Esophagus squamous epithelium (tissue), 5 donors: ENCODE results near the gene CPA5. TPM values are rescaled to one million over a fixed set of nuclear protein-coding genes. Genes with fewer than 3 reads are reported as not detected.

ENCODE experiments used
- DNase-seq: peaks from one replicate; lab custom pipeline; 2025; lab: John Stamatoyannopoulos, UW
- H3K27ac ChIP-seq, 4 donors: fragments of 200-600 bp; sonication (generic); one replicate each; pipeline ENCODE4 v1.5.1; 2016 to 2019; ENCODE audit warnings: mild to moderate bottlenecking in 1 of 4
- H3K27me3 ChIP-seq, 4 donors: fragments of 200-600 bp; sonication (generic); 1 replicate in 3 of 4; 2 replicates in 1 of 4; pipeline versions ENCODE4 v1.5.1 to v1.6.0; 2017 to 2021; ENCODE audit warnings: antibody characterized with exemption in 1 of 4
- H3K36me3 ChIP-seq, 3 donors: fragments of 200-600 bp; sonication (generic); one replicate each; pipeline ENCODE4 v1.5.1; 2016 to 2019
- H3K4me1 ChIP-seq, 3 donors: fragments of 200-600 bp; sonication (generic); one replicate each; pipeline ENCODE4 v1.5.1; 2017 to 2019
- H3K4me3 ChIP-seq, 4 donors: fragments of 200-600 bp; sonication (generic); 1 replicate in 3 of 4; 2 replicates in 1 of 4; pipeline ENCODE4 v1.5.1; 2016 to 2019; ENCODE audit warnings: mild to moderate bottlenecking in 2 of 4, moderate library complexity in 1 of 4
- H3K9me3 ChIP-seq, 3 donors: fragments of 200-600 bp; sonication (generic); one replicate each; pipeline ENCODE4 v1.5.1; 2016 to 2019
- POLR2A ChIP-seq, 4 donors: fragments of 450-650 bp; IDR thresholded peaks; one replicate each; pipeline ENCODE4 v1.6.1; 2017; ENCODE audit warnings: antibody characterized with exemption in 4 of 4, mild to moderate bottlenecking in 4 of 4, moderate library complexity in 3 of 4
- WGBS, 2 donors: methylation state at CpG; one replicate each; pipeline ENCODE4 v1.1.5; 2018; 5-methylcytosine and 5-hydroxymethylcytosine counted together
- intact Hi-C: fragments of 100-400 bp; cut with DNase I; formaldehyde crosslinking; loops from one replicate; pipeline ENCODE4 v1.15.0; 2022
- total RNA-seq, 4 donors: library from RNA; depleted of rRNA; stranded (reverse); fragments of >200 nt; gene quantifications; one replicate each; pipeline ENCODE4 v1.1.0, GENCODE V29; 2016
- TF ChIP-seq, protein P1 (sequence below), 6 experiments: fragments of 450-650 bp in 4 of 6; fragments of 200-600 bp in 2 of 6; sonication (generic) in 2 of 6; IDR thresholded peaks; one replicate each; pipeline ENCODE4 v1.5.1; 2016 to 2019; ENCODE audit warnings: antibody characterized with exemption in 6 of 6, mild to moderate bottlenecking in 4 of 6, moderate library complexity in 4 of 6
- donor health status: DM: yes; HTN: yes; CAD: no.

CPA5 gene, protein sequence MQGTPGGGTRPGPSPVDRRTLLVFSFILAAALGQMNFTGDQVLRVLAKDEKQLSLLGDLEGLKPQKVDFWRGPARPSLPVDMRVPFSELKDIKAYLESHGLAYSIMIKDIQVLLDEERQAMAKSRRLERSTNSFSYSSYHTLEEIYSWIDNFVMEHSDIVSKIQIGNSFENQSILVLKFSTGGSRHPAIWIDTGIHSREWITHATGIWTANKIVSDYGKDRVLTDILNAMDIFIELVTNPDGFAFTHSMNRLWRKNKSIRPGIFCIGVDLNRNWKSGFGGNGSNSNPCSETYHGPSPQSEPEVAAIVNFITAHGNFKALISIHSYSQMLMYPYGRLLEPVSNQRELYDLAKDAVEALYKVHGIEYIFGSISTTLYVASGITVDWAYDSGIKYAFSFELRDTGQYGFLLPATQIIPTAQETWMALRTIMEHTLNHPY
- total RNA-seq = not detected

DNA sequence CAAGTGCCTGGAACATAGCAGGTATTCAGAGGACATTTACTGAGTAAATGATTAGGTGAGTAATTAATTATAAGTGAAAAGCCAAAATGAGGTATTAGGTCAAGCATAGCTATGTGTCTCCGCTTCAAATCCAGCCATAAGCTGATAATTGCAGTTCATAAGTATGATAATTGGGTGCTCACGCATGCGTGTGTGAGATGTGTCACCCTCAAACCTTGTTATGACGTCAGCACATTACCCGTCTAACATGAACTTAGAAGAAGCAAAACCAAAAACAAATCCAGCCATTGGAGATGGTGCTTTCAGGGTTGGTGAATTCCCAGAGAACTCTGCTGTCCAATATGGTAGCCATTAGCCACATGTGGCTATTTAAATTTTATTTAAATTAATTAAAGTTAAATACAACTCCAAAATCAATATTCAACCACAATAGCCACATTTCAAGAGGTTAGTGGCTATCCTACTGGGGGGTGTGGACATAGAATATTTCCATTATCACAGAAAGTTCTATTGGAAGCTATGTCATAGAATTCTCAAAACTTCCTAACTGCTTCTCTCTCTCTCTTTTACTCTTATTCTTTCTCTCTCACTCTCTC lies at the start of gene CPA5:
TSS of gene CPA5 (plus strand) at position 546 of the 596 bp plus-strand sequence. CDS start 1,670 bp downstream, outside the sequence.
- no peaks in the 10 kb centered on the region for H3K4me1 ChIP-seq
- H3K36me3 ChIP-seq = no peaks in the 10 kb centered on the region
- H3K9me3 ChIP-seq = no peaks in the 10 kb centered on the region
- no peak for DNase-seq
- peaks cover 0 to 7% (median 0%) of the 10 kb centered on the region in 4 donors for H3K27me3 ChIP-seq
- intact Hi-C loops = no loop called here
- TF ChIP-seq, protein P1, sequence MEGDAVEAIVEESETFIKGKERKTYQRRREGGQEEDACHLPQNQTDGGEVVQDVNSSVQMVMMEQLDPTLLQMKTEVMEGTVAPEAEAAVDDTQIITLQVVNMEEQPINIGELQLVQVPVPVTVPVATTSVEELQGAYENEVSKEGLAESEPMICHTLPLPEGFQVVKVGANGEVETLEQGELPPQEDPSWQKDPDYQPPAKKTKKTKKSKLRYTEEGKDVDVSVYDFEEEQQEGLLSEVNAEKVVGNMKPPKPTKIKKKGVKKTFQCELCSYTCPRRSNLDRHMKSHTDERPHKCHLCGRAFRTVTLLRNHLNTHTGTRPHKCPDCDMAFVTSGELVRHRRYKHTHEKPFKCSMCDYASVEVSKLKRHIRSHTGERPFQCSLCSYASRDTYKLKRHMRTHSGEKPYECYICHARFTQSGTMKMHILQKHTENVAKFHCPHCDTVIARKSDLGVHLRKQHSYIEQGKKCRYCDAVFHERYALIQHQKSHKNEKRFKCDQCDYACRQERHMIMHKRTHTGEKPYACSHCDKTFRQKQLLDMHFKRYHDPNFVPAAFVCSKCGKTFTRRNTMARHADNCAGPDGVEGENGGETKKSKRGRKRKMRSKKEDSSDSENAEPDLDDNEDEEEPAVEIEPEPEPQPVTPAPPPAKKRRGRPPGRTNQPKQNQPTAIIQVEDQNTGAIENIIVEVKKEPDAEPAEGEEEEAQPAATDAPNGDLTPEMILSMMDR (IDR thresholded peaks at IDR 0.05) = no peak
- TF ChIP-seq POLR2A (IDR thresholded peaks at IDR 0.05) = no peak
- H3K27ac ChIP-seq = no peak within 1 kb of the TSS
- no peak within 1 kb of the TSS for H3K4me3 ChIP-seq
- 92 to 93% methylated on average over 5 of the region's 5 CpGs for WGBS, 2 donors

DNA sequence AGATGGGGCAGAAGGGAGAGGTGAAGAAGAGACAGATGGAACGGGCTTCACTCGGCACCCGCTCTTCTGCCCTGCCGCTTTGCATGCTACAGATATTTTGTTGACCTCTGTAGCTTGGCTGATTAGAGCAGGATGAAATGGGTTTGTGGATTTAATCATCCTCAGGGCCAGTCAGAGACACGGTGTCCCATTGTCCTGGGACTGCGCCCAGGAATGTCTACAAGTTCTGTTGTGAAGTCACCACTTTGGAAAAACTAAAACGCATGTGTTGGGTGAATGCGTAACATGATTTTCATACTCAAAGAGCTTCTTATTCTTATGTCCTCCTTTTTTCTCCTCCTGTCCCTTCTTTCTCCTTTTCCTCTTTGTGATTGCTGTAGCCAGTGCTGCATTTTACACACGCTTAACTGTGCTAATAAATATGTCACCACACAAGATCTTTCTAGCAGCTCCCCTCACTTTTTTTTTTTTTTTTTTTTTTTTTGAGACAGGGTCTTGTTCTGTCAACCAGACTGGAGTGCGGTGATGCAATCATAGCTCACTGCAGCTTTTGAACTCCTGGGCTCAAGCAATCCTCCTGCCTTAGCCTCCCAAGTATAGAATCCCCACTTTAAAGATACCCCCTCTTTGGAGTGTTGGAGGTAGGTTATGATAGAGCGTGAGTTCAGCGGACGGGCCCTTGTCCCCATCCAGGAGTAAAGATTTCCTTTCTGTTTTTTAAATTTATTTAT lies 48.2 kb upstream of the CPA5 start:
- H3K27ac ChIP-seq = no peak overlapping the region
- WGBS, 2 donors = 93 to 96% methylated on average over 13 of the region's 13 CpGs
- TF ChIP-seq, protein P1 (IDR thresholded peaks at IDR 0.05) = no peak
- TF ChIP-seq POLR2A (IDR thresholded peaks at IDR 0.05) = no peak
- H3K4me1 ChIP-seq = peaks cover 12 to 60% (median 20%) of the 10 kb centered on the region in 3 donors
- intact Hi-C loops = no loop called here
- no peaks in the 10 kb centered on the region for H3K36me3 ChIP-seq
- no peaks in the 10 kb centered on the region for H3K27me3 ChIP-seq
- no peak overlapping the region for H3K4me3 ChIP-seq
- H3K9me3 ChIP-seq = no peaks in the 10 kb centered on the region
- DNase-seq = no peak

DNA sequence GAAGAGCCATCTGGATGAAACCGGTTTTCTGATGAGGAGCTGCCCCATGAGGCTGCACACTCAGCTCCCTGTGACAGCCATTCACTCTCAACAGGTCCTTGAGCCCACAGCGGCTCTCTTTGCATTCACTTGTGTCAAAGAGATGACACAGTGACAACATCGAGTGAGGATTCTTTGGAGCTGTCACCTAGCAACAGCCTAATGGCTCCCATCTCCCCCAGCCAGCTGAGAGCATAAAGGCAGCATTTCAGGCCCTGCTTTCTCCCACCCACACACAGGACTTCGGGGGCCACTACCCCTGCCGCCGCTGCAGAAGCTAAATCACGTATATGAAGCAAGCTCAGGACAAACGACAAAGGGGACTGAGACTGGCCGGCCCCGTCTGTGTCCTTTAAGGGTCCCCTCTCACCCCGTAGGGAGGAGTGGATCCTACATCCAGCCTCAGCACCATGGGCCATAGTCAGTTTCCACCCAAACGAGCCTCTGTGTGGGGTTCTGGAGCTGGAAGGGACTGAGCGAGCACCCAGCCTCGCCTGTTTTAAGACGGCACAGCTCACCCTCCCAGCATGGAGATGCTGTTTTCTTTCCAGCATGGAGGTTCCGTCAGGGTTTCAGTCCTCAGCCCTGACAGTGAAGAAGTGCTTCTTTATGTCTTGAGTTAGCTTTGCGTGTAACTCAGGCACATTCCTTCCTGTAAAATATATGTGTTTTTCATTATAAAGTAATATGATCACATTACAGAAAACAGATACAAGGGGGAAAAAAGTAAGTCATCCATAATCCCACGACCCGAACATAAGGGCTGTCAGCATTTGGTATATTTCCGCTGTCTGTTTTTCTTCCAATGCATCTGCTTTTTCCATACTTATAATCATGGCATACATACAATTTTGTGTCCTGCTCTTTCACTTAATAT lies 46.7 kb upstream of the CPA5 start:
- no peak for DNase-seq
- no peak overlapping the region for H3K27ac ChIP-seq
- no peaks in the 10 kb centered on the region for H3K9me3 ChIP-seq
- WGBS, 2 donors = 85 to 88% methylated on average over 17 to 19 of the region's 20 CpGs
- peaks cover 12 to 45% (median 16%) of the 10 kb centered on the region in 3 donors for H3K4me1 ChIP-seq
- no peak overlapping the region for H3K4me3 ChIP-seq
- intact Hi-C loops = no loop called here
- TF ChIP-seq POLR2A (IDR thresholded peaks at IDR 0.05) = no peak
- TF ChIP-seq, protein P1 (IDR thresholded peaks at IDR 0.05) = no peak
- no peaks in the 10 kb centered on the region for H3K27me3 ChIP-seq
- H3K36me3 ChIP-seq = no peaks in the 10 kb centered on the region

DNA sequence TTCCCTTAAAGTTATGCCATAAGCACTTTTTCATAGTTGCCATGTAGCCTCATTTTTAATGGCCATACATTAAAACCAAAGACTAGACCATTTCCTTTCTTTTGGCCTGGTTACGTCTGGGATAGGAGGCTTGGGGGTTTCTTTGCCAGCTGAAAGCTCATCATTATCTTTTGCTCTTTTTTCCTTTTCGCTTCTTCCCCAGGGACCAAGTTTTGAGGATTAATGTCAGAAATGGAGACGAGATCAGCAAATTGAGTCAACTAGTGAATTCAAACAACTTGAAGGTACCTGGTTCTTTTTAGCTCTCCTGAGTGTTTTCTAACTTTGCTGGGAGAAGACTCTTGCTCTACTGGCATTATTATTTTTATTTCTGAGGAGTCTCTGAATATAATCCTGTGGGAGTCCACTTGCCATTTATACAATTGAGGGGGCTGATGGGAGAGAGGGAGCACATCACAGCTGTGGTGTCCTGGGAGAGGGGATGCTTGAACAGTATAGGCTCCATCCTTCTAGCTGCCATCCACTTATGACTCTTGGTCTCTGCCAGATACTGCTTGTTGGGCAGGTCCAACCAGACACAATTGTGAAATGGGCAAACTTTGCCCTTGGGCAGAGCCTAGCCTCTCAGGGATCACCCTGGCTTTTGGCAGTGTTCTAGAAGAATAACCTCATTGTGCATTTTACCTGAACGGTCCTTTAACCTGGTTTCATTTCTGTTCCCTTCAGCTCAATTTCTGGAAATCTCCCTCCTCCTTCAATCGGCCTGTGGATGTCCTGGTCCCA lies 45.9 kb upstream of the CPA5 start:
- WGBS, 2 donors = 59 to 72% methylated on average over 5 of the region's 5 CpGs
- Histone ChIP-seq H3K36me3 (no peaks in the 10 kb centered on the region), H3K4me1 (peaks cover 9 to 36% (median 10%) of the 10 kb centered on the region in 3 donors), H3K4me3 (no peak overlapping the region), H3K27me3 (no peaks in the 10 kb centered on the region), H3K9me3 (no peaks in the 10 kb centered on the region), H3K27ac (peak overlapping the region in 1 of 4 donors; percentile 33)
- no peak for DNase-seq
- no peak for TF ChIP-seq POLR2A (IDR thresholded peaks at IDR 0.05)
- TF ChIP-seq, protein P1 (IDR thresholded peaks at IDR 0.05) = no peak
- intact Hi-C loops = no loop called here
